OCI-LY3 (cell line): ENCODE results near the gene ACAN.

ENCODE experiments used
- CTCF ChIP-seq: fragments of 200-600, 300-600 bp; sonication (generic); IDR thresholded peaks from 2 replicates; pipeline ENCODE4 v1.5.1; 2014; ENCODE audit warnings: antibody characterized with exemption, low read length, low read depth
- EZH2phosphoT487 ChIP-seq: fragments of 200-600 bp; shearing (Covaris generic); IDR thresholded peaks from 2 replicates; pipeline ENCODE4 v1.6.1; 2018; ENCODE audit warnings: antibody characterized with exemption, mixed run types, low read depth

- no peak for TF ChIP-seq CTCF
- no peak for TF ChIP-seq EZH2phosphoT487
Measured at GRCh38 chr15:88833731-88834100, 30.5 kb downstream of the ACAN start.
